Karpas-422 (cell line): ENCODE measurements around the gene DAB2IP. TPM values are rescaled to one million over a fixed set of nuclear protein-coding genes. Genes with fewer than 3 reads are reported as not detected.
"Not testable (repeated sequence)": the region's sequence is repeated elsewhere in the genome, so short reads cannot be mapped to it uniquely, and the experiment has no call there.

Source experiments
- DNase-seq: peaks from one replicate; pipeline ENCODE4 v3.0.0-alpha.2; 2015
- H2AFZ ChIP-seq: fragments of 200-600 bp; sonication (generic); 2 replicates; pipeline ENCODE4 v1.6.1; 2014; ENCODE audit warnings: antibody characterized with exemption, low read length, mixed read lengths
- H3K27ac ChIP-seq: fragments of 200-600 bp; sonication (generic); 2 replicates; pipeline ENCODE4 v1.5.1; 2014; ENCODE audit warnings: mild to moderate bottlenecking, low read length, moderate library complexity
- H3K27me3 ChIP-seq: fragments of 200-600 bp; sonication (generic); 2 replicates; pipeline ENCODE4 v1.6.1; 2014; ENCODE audit warnings: low read length, mixed read lengths
- H3K36me3 ChIP-seq: fragments of 200-600 bp; sonication (generic); 2 replicates; pipeline ENCODE4 v1.6.1; 2014; ENCODE audit warnings: low read length, mixed read lengths; ENCODE audit not compliant: insufficient read depth
- H3K4me1 ChIP-seq: fragments of 200-600 bp; sonication (generic); 2 replicates; pipeline ENCODE4 v1.6.1; 2014; ENCODE audit warnings: mild to moderate bottlenecking, low read length, mixed read lengths
- H3K4me2 ChIP-seq: fragments of 200-600 bp; sonication (generic); 2 replicates; pipeline ENCODE4 v1.6.1; 2014; ENCODE audit warnings: low read length, low read depth, mild to moderate bottlenecking; ENCODE audit not compliant: poor library complexity, severe bottlenecking
- H3K4me3 ChIP-seq: fragments of 200-600 bp; sonication (generic); 2 replicates; pipeline ENCODE4 v1.5.1; 2014; ENCODE audit warnings: mild to moderate bottlenecking, antibody characterized with exemption, low read length, mixed read lengths
- H3K79me2 ChIP-seq: fragments of 200-600 bp; sonication (generic); 2 replicates; pipeline ENCODE4 v1.6.1; 2014; ENCODE audit warnings: mild to moderate bottlenecking, low read length, mixed read lengths
- H3K9ac ChIP-seq: fragments of 200-600 bp; sonication (generic); 2 replicates; pipeline ENCODE4 v1.6.0; 2014; ENCODE audit warnings: low read length
- H3K9me2 ChIP-seq: fragments of 200-600 bp; sonication (generic), shearing (Covaris generic); replicated peaks from 2 replicates; pipeline ENCODE4 v1.6.0; 2014; ENCODE audit warnings: mild to moderate bottlenecking, low read length, moderate library complexity; ENCODE audit not compliant: insufficient read depth
- H3K9me3 ChIP-seq: fragments of 300-700, 200-600 bp; sonication (generic); 2 replicates; pipeline ENCODE4 v1.6.1; 2014; ENCODE audit warnings: low read length, mixed read lengths
- H4K20me1 ChIP-seq: fragments of 200-600 bp; sonication (generic); 2 replicates; pipeline ENCODE4 v1.6.1; 2014; ENCODE audit warnings: mild to moderate bottlenecking, antibody characterized with exemption, low read length, low read depth; ENCODE audit not compliant: insufficient read depth
- total RNA-seq: library from RNA; depleted of rRNA; stranded (reverse); fragments of >200 nt; shearing (Covaris generic); gene quantifications from 2 replicates; pipeline ENCODE4 v1.2.3, GENCODE V29; 2014; ENCODE audit warnings: low replicate concordance

Gene DAB2IP
- total RNA-seq, 1 experiment from 2014 or later = 1.3 TPM

DNA sequence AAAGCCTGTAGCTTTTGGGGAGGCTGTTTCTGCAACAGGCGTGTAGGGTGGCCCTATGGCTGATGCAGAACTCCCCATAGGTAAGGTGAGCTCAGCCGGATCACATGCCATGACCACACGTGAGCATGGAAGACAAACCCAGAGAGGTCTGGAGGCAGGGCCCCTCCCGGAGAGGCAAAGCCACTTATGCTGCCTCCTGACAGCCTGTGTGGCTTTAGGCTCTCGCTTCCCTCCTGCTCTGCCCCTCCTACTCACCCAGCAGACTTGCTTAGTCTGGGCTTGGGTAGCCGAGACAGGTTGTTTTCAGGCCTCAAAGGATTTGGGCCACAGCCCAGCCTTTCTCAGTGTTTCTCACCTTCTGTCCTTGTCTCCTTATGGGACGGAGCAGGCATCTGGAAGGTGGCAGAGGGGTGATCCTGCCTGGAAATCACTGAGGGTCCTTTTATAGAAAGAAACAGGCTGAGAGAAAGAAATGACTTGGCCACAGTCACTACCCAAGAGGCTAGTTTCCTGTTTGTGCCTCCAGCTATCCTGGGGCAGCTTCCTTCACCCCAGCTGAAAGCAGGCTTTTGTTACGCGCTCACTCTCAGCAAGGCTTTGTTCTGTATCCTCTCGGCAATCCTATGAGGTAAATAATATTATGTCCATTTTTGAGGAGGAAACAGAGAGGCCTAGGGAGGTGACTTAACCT is 89.9 kb downstream of the DAB2IP start:
- Histone ChIP-seq H3K27ac (no peak overlapping the region), H3K27me3 (no peaks in the 10 kb centered on the region), H3K4me1 (no peaks in the 10 kb centered on the region), H3K4me3 (no peak overlapping the region), H3K9me3 (no peaks in the 10 kb centered on the region), H3K9me2 (no peaks in the 10 kb centered on the region), H3K36me3 (no peaks in the 10 kb centered on the region), H3K79me2 (no peaks in the 10 kb centered on the region), H3K9ac (no peak overlapping the region), H3K4me2 (no peak overlapping the region), H2AFZ (no peak overlapping the region), H4K20me1 (no peaks in the 10 kb centered on the region)
- no peak for DNase-seq

GRCh38 chr9:121741919-121742283 is 90.5 kb downstream of the DAB2IP start:
- not testable (repeated sequence) for H3K36me3 ChIP-seq, H3K4me2 ChIP-seq, H2AFZ ChIP-seq, H3K9me3 ChIP-seq, H3K79me2 ChIP-seq, H3K27me3 ChIP-seq, H4K20me1 ChIP-seq, H3K27ac ChIP-seq, H3K9me2 ChIP-seq, H3K9ac ChIP-seq, H3K4me3 ChIP-seq, DNase-seq, H3K4me1 ChIP-seq

GRCh38 chr9:121742923-121743322 is 91.5 kb downstream of the DAB2IP start:
- Histone ChIP-seq H3K4me3 (no peak overlapping the region), H2AFZ (no peak overlapping the region), H4K20me1 (no peaks in the 10 kb centered on the region), H3K4me1 (no peaks in the 10 kb centered on the region), H3K79me2 (no peaks in the 10 kb centered on the region), H3K9me3 (no peaks in the 10 kb centered on the region), H3K9ac (no peak overlapping the region), H3K27ac (no peak overlapping the region), H3K4me2 (no peak overlapping the region), H3K27me3 (no peaks in the 10 kb centered on the region), H3K9me2 (no peaks in the 10 kb centered on the region), H3K36me3 (no peaks in the 10 kb centered on the region)
- DNase-seq = no peak

DNA sequence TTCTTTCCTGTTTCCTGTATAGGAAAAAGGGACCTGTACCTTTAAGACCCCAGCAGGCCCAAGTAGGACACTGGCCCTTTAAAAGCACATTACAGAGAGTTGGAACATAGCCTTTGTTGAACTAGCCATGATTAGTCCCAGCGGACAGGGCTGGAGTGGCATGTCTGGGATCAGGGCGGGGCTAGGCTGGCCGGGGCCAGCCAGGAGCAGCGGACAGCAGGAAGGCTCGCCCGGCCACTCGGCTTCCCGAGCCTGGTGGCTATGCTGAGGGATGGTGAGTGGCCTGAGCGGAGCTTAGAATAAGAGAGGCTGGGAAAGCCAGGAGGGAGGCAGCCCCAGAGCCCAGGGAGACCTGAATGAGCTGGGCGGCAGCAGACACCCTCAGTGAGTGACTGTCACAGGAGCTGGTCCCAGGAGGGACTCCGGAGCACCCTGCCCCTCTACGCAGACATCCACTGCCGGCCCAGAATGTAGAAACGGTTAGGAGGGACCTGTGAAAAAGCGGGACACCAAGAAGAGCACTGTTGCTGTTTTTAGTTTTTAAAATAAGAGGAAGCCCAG is 92.1 kb downstream of the DAB2IP start:
- Histone ChIP-seq H3K4me1 (no peaks in the 10 kb centered on the region), H3K27me3 (no peaks in the 10 kb centered on the region), H3K9me3 (no peaks in the 10 kb centered on the region), H3K79me2 (no peaks in the 10 kb centered on the region), H3K36me3 (no peaks in the 10 kb centered on the region), H3K4me2 (no peak overlapping the region), H3K9me2 (no peaks in the 10 kb centered on the region), H2AFZ (no peak overlapping the region), H4K20me1 (no peaks in the 10 kb centered on the region), H3K4me3 (no peak overlapping the region), H3K27ac (no peak overlapping the region), H3K9ac (no peak overlapping the region)
- DNase-seq = no peak

GRCh38 chr9:121744002-121744686 is 92.7 kb downstream of the DAB2IP start:
- Histone ChIP-seq H3K9ac (no peak overlapping the region), H3K9me2 (no peaks in the 10 kb centered on the region), H3K4me3 (no peak overlapping the region), H3K27ac (no peak overlapping the region), H3K27me3 (no peaks in the 10 kb centered on the region), H3K79me2 (no peaks in the 10 kb centered on the region), H3K36me3 (no peaks in the 10 kb centered on the region), H3K9me3 (no peaks in the 10 kb centered on the region), H3K4me1 (no peaks in the 10 kb centered on the region), H2AFZ (no peak overlapping the region), H4K20me1 (no peaks in the 10 kb centered on the region), H3K4me2 (no peak overlapping the region)
- peak; percentile 85 for DNase-seq

DNA sequence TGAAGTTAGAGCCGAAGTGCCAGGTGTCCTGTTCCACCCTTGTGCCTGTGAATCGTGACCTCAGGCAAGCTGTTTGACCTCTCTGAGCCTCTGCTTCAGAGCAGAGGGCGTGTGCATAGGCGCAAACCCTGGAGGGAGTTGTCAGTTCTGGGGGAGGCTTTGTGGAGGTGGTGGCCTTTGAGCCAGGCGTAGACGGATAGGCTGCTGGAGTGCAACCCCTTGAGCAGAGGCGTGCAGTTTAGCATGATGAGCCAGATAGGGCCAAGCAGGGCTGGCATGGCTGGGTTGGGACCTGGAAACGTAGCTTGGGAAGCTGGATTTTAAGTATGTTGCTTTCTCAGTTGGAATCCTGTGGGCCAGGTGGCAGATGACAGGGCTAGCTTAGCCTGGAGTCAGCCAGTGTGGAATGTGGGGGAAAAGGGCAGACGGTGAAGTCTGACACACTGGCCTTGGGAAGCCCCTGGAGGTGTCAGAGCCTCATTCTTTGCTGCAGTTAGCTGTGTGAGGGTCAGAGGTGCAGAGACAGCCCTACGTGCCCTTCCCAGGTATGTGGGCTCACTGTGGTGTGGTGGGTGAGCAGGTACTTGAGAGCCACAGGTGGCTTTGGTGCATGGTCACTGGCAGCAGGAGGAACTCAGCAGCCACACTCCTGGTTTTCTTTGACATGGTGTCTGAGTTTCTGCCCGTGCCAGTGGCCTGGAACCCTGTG is 93.4 kb downstream of the DAB2IP start:
- H3K27me3 ChIP-seq = no peaks in the 10 kb centered on the region
- H3K4me1 ChIP-seq = no peaks in the 10 kb centered on the region
- no peak overlapping the region for H3K27ac ChIP-seq
- H3K79me2 ChIP-seq = no peaks in the 10 kb centered on the region
- no peaks in the 10 kb centered on the region for H3K9me2 ChIP-seq
- no peaks in the 10 kb centered on the region for H4K20me1 ChIP-seq
- no peak overlapping the region for H3K4me2 ChIP-seq
- H3K4me3 ChIP-seq = no peak overlapping the region
- DNase-seq = no peak
- no peaks in the 10 kb centered on the region for H3K36me3 ChIP-seq
- no peak overlapping the region for H2AFZ ChIP-seq
- H3K9me3 ChIP-seq = no peaks in the 10 kb centered on the region
- no peak overlapping the region for H3K9ac ChIP-seq

DNA sequence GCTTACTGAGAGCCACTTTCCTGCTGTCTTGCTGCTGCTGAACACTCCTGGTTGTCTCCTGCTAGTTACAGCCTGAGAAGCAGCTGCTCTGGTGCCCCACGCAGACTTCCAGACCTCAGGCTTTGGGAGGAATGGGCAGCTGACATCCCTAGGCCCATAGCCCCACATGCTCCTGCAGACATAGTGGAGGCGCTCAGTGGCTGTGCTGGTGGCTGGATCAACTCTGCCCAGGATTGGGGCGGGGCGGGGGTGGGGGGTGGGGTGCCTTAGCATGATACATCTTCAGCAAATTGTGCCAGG is 93.9 kb downstream of the DAB2IP start:
- H3K4me1 ChIP-seq = no peaks in the 10 kb centered on the region
- no peaks in the 10 kb centered on the region for H3K79me2 ChIP-seq
- H2AFZ ChIP-seq = no peak overlapping the region
- H3K9me2 ChIP-seq = no peaks in the 10 kb centered on the region
- H3K9me3 ChIP-seq = no peaks in the 10 kb centered on the region
- no peaks in the 10 kb centered on the region for H4K20me1 ChIP-seq
- no peak overlapping the region for H3K27ac ChIP-seq
- no peak overlapping the region for H3K4me2 ChIP-seq
- no peaks in the 10 kb centered on the region for H3K36me3 ChIP-seq
- no peak overlapping the region for H3K9ac ChIP-seq
- no peak overlapping the region for H3K4me3 ChIP-seq
- no peaks in the 10 kb centered on the region for H3K27me3 ChIP-seq
- no peak for DNase-seq

DNA sequence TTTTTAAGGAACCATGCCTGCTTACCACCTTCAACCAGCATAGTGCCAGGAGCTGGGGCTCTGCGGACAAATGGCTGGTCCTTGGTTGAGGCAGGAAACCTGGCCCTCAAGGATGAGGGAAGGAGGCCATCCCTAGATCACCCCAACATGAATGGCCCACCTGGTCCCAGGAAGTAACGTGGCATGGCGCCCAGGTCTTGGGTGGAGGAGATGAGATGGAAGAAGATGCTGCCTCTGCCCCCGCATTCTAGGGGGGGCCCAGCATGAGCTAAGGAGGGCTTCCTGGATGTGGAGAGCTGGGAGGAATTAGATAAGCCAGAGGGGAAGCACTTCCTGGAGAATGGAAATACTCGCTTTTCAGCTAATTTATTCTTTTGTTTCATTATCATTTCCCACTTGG is 95.0 kb downstream of the DAB2IP start:
- Histone ChIP-seq H3K9me2 (no peaks in the 10 kb centered on the region), H3K4me3 (no peak overlapping the region), H2AFZ (no peak overlapping the region), H3K4me2 (no peak overlapping the region), H3K79me2 (no peaks in the 10 kb centered on the region), H4K20me1 (no peaks in the 10 kb centered on the region), H3K9me3 (no peaks in the 10 kb centered on the region), H3K4me1 (no peaks in the 10 kb centered on the region), H3K9ac (no peak overlapping the region), H3K36me3 (no peaks in the 10 kb centered on the region), H3K27ac (no peak overlapping the region), H3K27me3 (no peaks in the 10 kb centered on the region)
- no peak for DNase-seq
